CD14-positive monocyte (primary cell): ENCODE results near the gene LCA5L. TPM values are rescaled to one million over a fixed set of nuclear protein-coding genes. Genes with fewer than 3 reads are reported as not detected.
A peak's percentile ranks its signal among the peaks of the same experiment; 100 is the strongest.

Experiments used
- DNase-seq, 3 donors: peaks; one replicate each; pipeline ENCODE4 v3.0.0-alpha.2; 2011 to 2022
- H2AFZ ChIP-seq: 2 replicates; pipeline ENCODE4 v1.6.0; 2012; ENCODE audit warnings: mild to moderate bottlenecking, low read depth, low read length, inconsistent platforms; ENCODE audit not compliant: insufficient read depth, poor library complexity, severe bottlenecking
- H3K27ac ChIP-seq, 2 donors: 1 replicate in 1 of 2; 2 replicates in 1 of 2; pipeline ENCODE4 v1.5.1; 2012 to 2013; ENCODE audit warnings: low read length in 2 of 2, control low read depth in 1 of 2, inconsistent platforms in 1 of 2, low read depth in 1 of 2, mild to moderate bottlenecking in 1 of 2
- H3K27me3 ChIP-seq, 2 donors: one replicate each; pipeline versions ENCODE4 v1.6.0 to v1.6.1; 2011 to 2013; ENCODE audit warnings: low read length in 2 of 2; ENCODE audit not compliant: control insufficient read depth in 2 of 2, insufficient read depth in 2 of 2
- H3K36me3 ChIP-seq, 2 donors: replicated peaks in 1 of 2; 1 replicate in 1 of 2; 2 replicates in 1 of 2; pipeline versions ENCODE4 v1.5.1 to v1.6.1; 2012 to 2013; ENCODE audit warnings: low read length in 2 of 2, control low read depth in 1 of 2, inconsistent platforms in 1 of 2, mild to moderate bottlenecking in 1 of 2; ENCODE audit not compliant: insufficient read depth in 2 of 2, control insufficient read depth in 1 of 2
- H3K4me1 ChIP-seq, 2 donors: 1 replicate in 1 of 2; 2 replicates in 1 of 2; pipeline versions ENCODE4 v1.5.1 to v1.6.1; 2012 to 2013; ENCODE audit warnings: low read length in 2 of 2, control low read depth in 1 of 2, inconsistent platforms in 1 of 2, mild to moderate bottlenecking in 1 of 2, moderate library complexity in 1 of 2; ENCODE audit not compliant: insufficient read depth in 2 of 2, control insufficient read depth in 1 of 2
- H3K4me2 ChIP-seq: replicated peaks from 2 replicates; pipeline ENCODE3; 2012; ENCODE audit warnings: low read length, moderate library complexity, mild to moderate bottlenecking; ENCODE audit not compliant: poor library complexity, severe bottlenecking; ENCODE audit errors: extremely low read depth
- H3K4me3 ChIP-seq, 3 experiments: fragments of 200-600 bp in 1 of 3; sonication (generic) in 1 of 3; replicated peaks in 1 of 3; 1 replicate in 2 of 3; 2 replicates in 1 of 3; pipeline ENCODE4 v1.5.1; 2011 to 2013; ENCODE audit warnings: low read length in 3 of 3, mild to moderate bottlenecking in 3 of 3, control low read depth in 2 of 3, low read depth in 2 of 3, inconsistent platforms in 1 of 3, moderate library complexity in 1 of 3
- H3K79me2 ChIP-seq: 2 replicates; pipeline ENCODE4 v1.6.0; 2012; ENCODE audit warnings: mild to moderate bottlenecking, control low read depth, inconsistent platforms, low read length, moderate library complexity; ENCODE audit not compliant: insufficient read depth
- H3K9ac ChIP-seq: 2 replicates; pipeline ENCODE4 v1.6.0; 2017; ENCODE audit warnings: low read length, mild to moderate bottlenecking; ENCODE audit not compliant: insufficient read depth, poor library complexity, severe bottlenecking
- H3K9me3 ChIP-seq, 2 donors: replicated peaks in 1 of 2; 1 replicate in 1 of 2; 2 replicates in 1 of 2; pipeline versions ENCODE4 v1.5.1 to v1.6.1; 2012 to 2013; ENCODE audit warnings: low read length in 2 of 2, control low read depth in 1 of 2; ENCODE audit not compliant: control insufficient read depth in 1 of 2, insufficient read depth in 1 of 2
- H4K20me1 ChIP-seq: 2 replicates; pipeline ENCODE4 v1.6.0; 2012; ENCODE audit warnings: mild to moderate bottlenecking, low read length, control low read depth, moderate library complexity; ENCODE audit not compliant: insufficient read depth
- H3K27ac Mint-ChIP-seq, 7 donors: one replicate each; pipeline ENCODE4 v1.8.0; 2020; ENCODE audit warnings: mild to moderate bottlenecking in 7 of 7, mixed read lengths in 7 of 7, moderate library complexity in 6 of 7, inconsistent platforms in 2 of 7
- H3K27me3 Mint-ChIP-seq, 3 donors: one replicate each; pipeline ENCODE4 v1.8.0; 2021 to 2022; ENCODE audit warnings: low read depth in 3 of 3, mild to moderate bottlenecking in 3 of 3, mixed read lengths in 3 of 3, moderate library complexity in 3 of 3, inconsistent platforms in 1 of 3
- H3K36me3 Mint-ChIP-seq, 2 donors: one replicate each; pipeline ENCODE4 v1.8.0; 2020; ENCODE audit warnings: mixed read lengths in 2 of 2, inconsistent platforms in 1 of 2, mild to moderate bottlenecking in 1 of 2
- H3K4me1 Mint-ChIP-seq: one replicate; pipeline ENCODE4 v1.8.0; 2020; ENCODE audit warnings: mild to moderate bottlenecking, mixed read lengths
- H3K4me3 Mint-ChIP-seq, 2 donors: one replicate each; pipeline ENCODE4 v1.8.0; 2020; ENCODE audit warnings: mild to moderate bottlenecking in 2 of 2, mixed read lengths in 2 of 2, moderate library complexity in 1 of 2
- H3K9me3 Mint-ChIP-seq, 7 donors: one replicate each; pipeline ENCODE4 v1.8.0; 2020 to 2022; ENCODE audit warnings: mixed read lengths in 7 of 7, mild to moderate bottlenecking in 6 of 7, moderate library complexity in 6 of 7, inconsistent platforms in 2 of 7
- WGBS: methylation state at CpG from one replicate; pipeline ENCODE4 v1.1.5; 2013; ENCODE audit warnings: missing lambda C conversion rate; ENCODE audit not compliant: insufficient coverage; 5-methylcytosine and 5-hydroxymethylcytosine counted together
- intact Hi-C, 2 donors: fragments of 100-400 bp; cut with micrococcal nuclease; formaldehyde crosslinking; loops; one replicate each; pipeline versions ENCODE4 v1.15.0 to v1.15.1; 2023
- polyA plus RNA-seq, 3 donors: library from polyadenylated mRNA; depleted of rRNA in 1 of 3; unstranded in 2 of 3; stranded (reverse) in 1 of 3; fragments of 300-500 nt in 2 of 3; fragments of >200 nt in 1 of 3; fragmentation: Illumina TruSeq in 2 of 3; gene quantifications; 1 replicate in 2 of 3; 2 replicates in 1 of 3; pipeline ENCODE4 v1.2.3, GENCODE V29; 2012 to 2021
- TF ChIP-seq, protein P1 (sequence below): fragments of 200-600 bp; IDR thresholded peaks from one replicate; pipeline ENCODE4 v1.8.0; 2022; ENCODE audit warnings: antibody characterized with exemption, mild to moderate bottlenecking

The LCA5L gene
- polyA plus RNA-seq, 3 donors = 0.12 TPM; not detected in 2

GRCh38 chr21:39483917-39484316 is 38.3 kb upstream of the LCA5L start:
- no peaks in the 10 kb centered on the region for H3K79me2 ChIP-seq
- Mint-ChIP-seq H3K4me3 (no peak overlapping the region), H3K9me3 (peaks cover 0 to 1% (median 0%) of the 10 kb centered on the region in 7 donors), H3K27ac (peak overlapping the region in 1 of 7 donors; percentile 3), H3K36me3 (no peaks in the 10 kb centered on the region), H3K4me1 (peaks cover 1% of the 10 kb centered on the region), H3K27me3 (peaks cover 0 to 5% (median 2%) of the 10 kb centered on the region in 3 donors)
- H3K4me1 ChIP-seq = no peaks in the 10 kb centered on the region
- no peaks in the 10 kb centered on the region for H3K36me3 ChIP-seq
- no peak overlapping the region for H3K27ac ChIP-seq
- no peak overlapping the region for H2AFZ ChIP-seq
- intact Hi-C loops = no loop called here
- no peak overlapping the region for H3K4me3 ChIP-seq
- no peaks in the 10 kb centered on the region for H4K20me1 ChIP-seq
- no CpG with 5 or more reads among the region's 1 CpG for WGBS
- H3K27me3 ChIP-seq = no peaks in the 10 kb centered on the region
- H3K9ac ChIP-seq = no peak overlapping the region
- no peak for DNase-seq
- TF ChIP-seq, protein P1, sequence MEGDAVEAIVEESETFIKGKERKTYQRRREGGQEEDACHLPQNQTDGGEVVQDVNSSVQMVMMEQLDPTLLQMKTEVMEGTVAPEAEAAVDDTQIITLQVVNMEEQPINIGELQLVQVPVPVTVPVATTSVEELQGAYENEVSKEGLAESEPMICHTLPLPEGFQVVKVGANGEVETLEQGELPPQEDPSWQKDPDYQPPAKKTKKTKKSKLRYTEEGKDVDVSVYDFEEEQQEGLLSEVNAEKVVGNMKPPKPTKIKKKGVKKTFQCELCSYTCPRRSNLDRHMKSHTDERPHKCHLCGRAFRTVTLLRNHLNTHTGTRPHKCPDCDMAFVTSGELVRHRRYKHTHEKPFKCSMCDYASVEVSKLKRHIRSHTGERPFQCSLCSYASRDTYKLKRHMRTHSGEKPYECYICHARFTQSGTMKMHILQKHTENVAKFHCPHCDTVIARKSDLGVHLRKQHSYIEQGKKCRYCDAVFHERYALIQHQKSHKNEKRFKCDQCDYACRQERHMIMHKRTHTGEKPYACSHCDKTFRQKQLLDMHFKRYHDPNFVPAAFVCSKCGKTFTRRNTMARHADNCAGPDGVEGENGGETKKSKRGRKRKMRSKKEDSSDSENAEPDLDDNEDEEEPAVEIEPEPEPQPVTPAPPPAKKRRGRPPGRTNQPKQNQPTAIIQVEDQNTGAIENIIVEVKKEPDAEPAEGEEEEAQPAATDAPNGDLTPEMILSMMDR = no peak
- no peaks in the 10 kb centered on the region for H3K9me3 ChIP-seq
- no peak overlapping the region for H3K4me2 ChIP-seq

- no peak for DNase-seq
- no peaks in the 10 kb centered on the region for H3K79me2 ChIP-seq
- no peaks in the 10 kb centered on the region for H3K9me3 ChIP-seq
- Mint-ChIP-seq H3K4me1 (peaks cover 1% of the 10 kb centered on the region), H3K27ac (no peak overlapping the region), H3K27me3 (peaks cover 0 to 3% (median 0%) of the 10 kb centered on the region in 3 donors), H3K4me3 (no peak overlapping the region), H3K9me3 (no peaks in the 10 kb centered on the region), H3K36me3 (no peaks in the 10 kb centered on the region)
- intact Hi-C loops = no loop called here
- TF ChIP-seq, protein P1 = no peak
- H3K27ac ChIP-seq = no peak overlapping the region
- H2AFZ ChIP-seq = no peak overlapping the region
- no peaks in the 10 kb centered on the region for H3K4me1 ChIP-seq
- H3K4me3 ChIP-seq = no peak overlapping the region
- no peak overlapping the region for H3K9ac ChIP-seq
- H3K27me3 ChIP-seq = no peaks in the 10 kb centered on the region
- no peak overlapping the region for H3K4me2 ChIP-seq
- 100% methylated on average over 3 of the region's 3 CpGs for WGBS
- H3K36me3 ChIP-seq = no peaks in the 10 kb centered on the region
- no peaks in the 10 kb centered on the region for H4K20me1 ChIP-seq
These were observed 36.3 kb upstream of the LCA5L start for GRCh38 chr21:39481886-39482285.
